GM12878 (cell line): ENCODE data around the gene RAI14. TPM values are rescaled to one million over a fixed set of nuclear protein-coding genes. Genes with fewer than 3 reads are reported as not detected.

Source experiments
- ATAC-seq: fragments of 200-7000 bp; cut with Tn5 transposase; 3 replicates; pipeline ENCODE4 v1.9.1; 2020; ENCODE audit warnings: mild to moderate bottlenecking, moderate library complexity
- BruUV-seq: library from RNA; stranded (reverse); fragments of 400-500 nt; replicated peaks from 2 replicates; lab custom pipeline; 2021; lab: Mats Ljungman, UMichigan
- CTCF ChIA-PET: fragments of 300-600 bp; sonication (Branson Sonifier 250); formaldehyde crosslinking; extraction: SDS; loops from one replicate; lab custom pipeline; 2021; ENCODE audit warnings: inconsistent platforms; lab: Yijun Ruan, JAX
- POLR2A ChIA-PET: fragments of 350-600 bp; formaldehyde crosslinking; extraction: SDS; loops from one replicate; lab custom pipeline; 2021; ENCODE audit warnings: inconsistent platforms; lab: Charles Lee
- RAD21 ChIA-PET: fragments of 300-600 bp; sonication (Branson Sonifier 250); formaldehyde crosslinking; loops from one replicate; lab custom pipeline; 2023; ENCODE audit warnings: antibody characterized with exemption; ENCODE audit not compliant: unreplicated experiment; lab: Charles Lee
- SMC1A ChIA-PET: fragments of 300-600 bp; sonication (Branson Sonifier 250); formaldehyde crosslinking; loops from one replicate; lab custom pipeline; 2023; ENCODE audit not compliant: unreplicated experiment, uncharacterized antibody; lab: Charles Lee
- DNase-seq: peaks from one replicate; pipeline ENCODE4 v3.0.0-alpha.2; 2011; ENCODE audit warnings: low read depth, low spot score
- FAIRE-seq: peaks from 3 replicates; lab custom pipeline; 2011; peaks lifted over from hg19 to GRCh38; lab: Jason Lieb, UNC
- H2AFZ ChIP-seq: 2 replicates; pipeline ENCODE4 v1.6.0; 2011; ENCODE audit warnings: low read depth, low read length, control low read depth; ENCODE audit not compliant: control insufficient read depth
- H3K27ac ChIP-seq: 2 replicates; pipeline ENCODE4 v1.5.1; 2011; ENCODE audit warnings: control low read depth; ENCODE audit not compliant: control insufficient read depth, insufficient read depth
- H3K27me3 ChIP-seq, 2 experiments: replicated peaks in 1 of 2; 2 replicates each; pipeline versions ENCODE4 v1.6.0 to v1.6.1; 2011; ENCODE audit warnings: low read length in 1 of 2; ENCODE audit not compliant: control insufficient read depth in 2 of 2, insufficient read depth in 2 of 2
- H3K36me3 ChIP-seq, 2 experiments: 2 replicates each; pipeline ENCODE4 v1.5.1; 2011; ENCODE audit warnings: low read length in 1 of 2; ENCODE audit not compliant: control insufficient read depth in 2 of 2, insufficient read depth in 2 of 2
- H3K4me1 ChIP-seq: 2 replicates; pipeline ENCODE4 v1.6.1; 2011; ENCODE audit warnings: mild to moderate bottlenecking, low read length, moderate library complexity, mixed read lengths; ENCODE audit not compliant: control insufficient read depth, insufficient read depth
- H3K4me2 ChIP-seq: 2 replicates; pipeline ENCODE4 v1.6.0; 2011; ENCODE audit warnings: control low read depth; ENCODE audit not compliant: control insufficient read depth, insufficient read depth
- H3K4me3 ChIP-seq: fragments of 200-600 bp; sonication (generic); 2 replicates; pipeline ENCODE4 v1.5.1; 2016
- H3K79me2 ChIP-seq: 2 replicates; pipeline ENCODE4 v1.6.0; 2011; ENCODE audit warnings: low read length; ENCODE audit not compliant: control insufficient read depth, insufficient read depth
- H3K9ac ChIP-seq: 2 replicates; pipeline ENCODE4 v1.8.0; 2011; ENCODE audit warnings: low read length, control low read depth, mixed read lengths; ENCODE audit not compliant: control insufficient read depth, insufficient read depth
- H3K9me3 ChIP-seq: replicated peaks from 3 replicates; pipeline ENCODE4 v1.5.1; 2011; ENCODE audit warnings: mild to moderate bottlenecking, low read length; ENCODE audit not compliant: control insufficient read depth, insufficient read depth
- H4K20me1 ChIP-seq: 2 replicates; pipeline ENCODE4 v1.6.0; 2011; ENCODE audit not compliant: control insufficient read depth, insufficient read depth
- ATF7 ChIP-seq: fragments of 450-650 bp; IDR thresholded peaks from 2 replicates; pipeline ENCODE4 v1.6.1; 2016; ENCODE audit warnings: low read depth, mild to moderate bottlenecking
- BACH1 ChIP-seq: fragments of 450-650 bp; IDR thresholded peaks from 2 replicates; pipeline ENCODE4 v1.6.1; 2017; ENCODE audit warnings: mild to moderate bottlenecking, borderline replicate concordance
- BCL11A ChIP-seq: IDR thresholded peaks from 2 replicates; pipeline ENCODE4 v1.6.1; 2011; ENCODE audit warnings: low read depth, low read length
- CBX3 ChIP-seq: fragments of 200-600 bp; sonication (generic); IDR thresholded peaks from 2 replicates; pipeline ENCODE4 v1.6.1; 2016; ENCODE audit warnings: low read depth, borderline replicate concordance
- CBX5 ChIP-seq: sonication (generic); IDR thresholded peaks from 2 replicates; pipeline ENCODE4 v1.6.1; 2016; ENCODE audit warnings: low read depth, moderate library complexity, mild to moderate bottlenecking, inconsistent platforms
- CREB1 ChIP-seq: IDR thresholded peaks from 2 replicates; pipeline ENCODE4 v1.6.1; 2012; ENCODE audit warnings: low read depth, mild to moderate bottlenecking, inconsistent platforms
- DPF2 ChIP-seq: fragments of 450-650 bp; IDR thresholded peaks from 2 replicates; pipeline ENCODE4 v1.6.1; 2017; ENCODE audit warnings: mild to moderate bottlenecking
- EED ChIP-seq: sonication (generic); IDR thresholded peaks from 2 replicates; pipeline ENCODE4 v1.6.1; 2016; ENCODE audit warnings: antibody characterized with exemption, low read depth
- EGR1 ChIP-seq, 2 experiments: IDR thresholded peaks; 1 replicate in 1 of 2; 2 replicates in 1 of 2; pipeline ENCODE4 v1.6.1; 2011 to 2012; ENCODE audit warnings: low read depth in 2 of 2, low read length in 2 of 2, borderline replicate concordance in 1 of 2, mild to moderate bottlenecking in 1 of 2, moderate library complexity in 1 of 2
- EP300 ChIP-seq, 2 experiments: fragments of 150-350 bp in 1 of 2; IDR thresholded peaks; 2 replicates each; pipeline ENCODE4 v1.6.1; 2011 to 2012; ENCODE audit warnings: low read depth in 2 of 2, low read length in 2 of 2, borderline replicate concordance in 1 of 2, improper control_type of control experiment in 1 of 2, inconsistent platforms in 1 of 2; ENCODE audit not compliant: control insufficient read depth in 1 of 2
- EZH2 ChIP-seq: IDR thresholded peaks from 2 replicates; pipeline ENCODE4 v1.6.1; 2012; ENCODE audit warnings: low read depth, mild to moderate bottlenecking, control low read depth, inconsistent platforms, low read length, borderline replicate concordance; ENCODE audit not compliant: control insufficient read depth
- HDAC2 ChIP-seq: fragments of 200-600 bp; sonication (generic); IDR thresholded peaks from 2 replicates; pipeline ENCODE4 v1.6.1; 2017
- HDAC6 ChIP-seq: fragments of 200-600 bp; sonication (generic); IDR thresholded peaks from one replicate; pipeline ENCODE4 v1.8.0; 2017; ENCODE audit warnings: antibody characterized with exemption; ENCODE audit not compliant: unreplicated experiment
- IRF4 ChIP-seq: IDR thresholded peaks from 2 replicates; pipeline ENCODE4 v1.6.1; 2011; ENCODE audit warnings: low read depth, low read length
- JUNB ChIP-seq: IDR thresholded peaks from 2 replicates; pipeline ENCODE4 v1.6.1; 2016; ENCODE audit warnings: antibody characterized with exemption, mild to moderate bottlenecking
- NBN ChIP-seq: fragments of 450-650 bp; IDR thresholded peaks from 2 replicates; pipeline ENCODE4 v1.6.1; 2016
- NFIC ChIP-seq: IDR thresholded peaks from 2 replicates; pipeline ENCODE4 v1.6.1; 2012; ENCODE audit warnings: low read depth, mild to moderate bottlenecking, inconsistent platforms, low read length, moderate library complexity
- NFYB ChIP-seq: IDR thresholded peaks from 2 replicates; pipeline ENCODE4 v1.6.1; 2011; ENCODE audit warnings: low read depth, mild to moderate bottlenecking, low read length, improper control_type of control experiment, moderate library complexity; ENCODE audit not compliant: insufficient read depth
- NR2C2 ChIP-seq: IDR thresholded peaks from 2 replicates; pipeline ENCODE4 v1.6.1; 2011; ENCODE audit warnings: borderline replicate concordance, low read depth; ENCODE audit not compliant: control insufficient read depth, insufficient read length
- PAX5 ChIP-seq: IDR thresholded peaks from 2 replicates; pipeline ENCODE4 v1.6.1; 2011; ENCODE audit warnings: low read depth, low read length, borderline replicate concordance
- RCOR1 ChIP-seq: conservative IDR thresholded peaks from 2 replicates; pipeline ENCODE4 v1.6.1; 2012; ENCODE audit warnings: low read depth, low read length, improper control_type of control experiment
- SMAD5 ChIP-seq: IDR thresholded peaks from 2 replicates; pipeline ENCODE4 v1.6.1; 2016; ENCODE audit warnings: antibody characterized with exemption, low read depth
- TCF7 ChIP-seq: IDR thresholded peaks from 2 replicates; pipeline ENCODE4 v1.6.1; 2014; ENCODE audit warnings: antibody characterized with exemption, borderline replicate concordance
- ZBED1 ChIP-seq: IDR thresholded peaks from 2 replicates; pipeline ENCODE4 v1.6.1; 2016; ENCODE audit warnings: borderline replicate concordance
- ZNF207 ChIP-seq: fragments of 450-650 bp; IDR thresholded peaks from 2 replicates; pipeline ENCODE4 v1.6.1; 2014; ENCODE audit warnings: antibody characterized with exemption, mild to moderate bottlenecking, borderline replicate concordance
- ZNF274 ChIP-seq: IDR thresholded peaks from one replicate; pipeline ENCODE4 v1.8.0; 2011; ENCODE audit not compliant: insufficient read length, insufficient read depth
- WGBS: methylation state at CpG from one replicate; pipeline ENCODE4 v1.1.6; 2016; ENCODE audit warnings: low lambda C conversion rate; ENCODE audit not compliant: insufficient replicate concordance, insufficient coverage; ENCODE audit errors: missing lambda C conversion rate; 5-methylcytosine and 5-hydroxymethylcytosine counted together
- in situ Hi-C: fragments of 300-500 bp; cut with MboI; formaldehyde crosslinking; loops from 9 replicates; pipeline ENCODE4 v1.14.3; 2018; ENCODE audit warnings: mixed read lengths
- intact Hi-C: fragments of 100-400 bp; cut with micrococcal nuclease; formaldehyde crosslinking; loops from one replicate; pipeline ENCODE4 v1.14.2; 2022; ENCODE audit not compliant: unreplicated experiment
- polyA plus RNA-seq, 11 experiments: library from polyadenylated mRNA; depleted of rRNA in 4 of 11; unstranded in 6 of 11; stranded (reverse) in 5 of 11; fragments of >200 nt; fragmentation: Nextera tagmentation in 4 of 11; fragmentation: Illumina TruSeq in 1 of 11; extraction: Ambion mirVana in 4 of 11; extraction: Trizol in 1 of 11; gene quantifications; 1 replicate in 1 of 11; 2 replicates in 10 of 11; pipeline versions ENCODE4 v1.2.1 to v1.2.3, GENCODE V29; 2011 to 2016; ENCODE audit warnings: inconsistent platforms in 2 of 11, missing spikeins in 2 of 11, low read depth in 1 of 11
- total RNA-seq, 4 experiments: library from RNA; depleted of rRNA in 3 of 4; stranded (reverse); fragments of >200 nt in 3 of 4; fragmentation: Illumina TruSeq in 1 of 4; extraction: Trizol in 1 of 4; gene quantifications; 2 replicates each; pipeline versions ENCODE4 v1.2.1 to v1.2.3, GENCODE V29; 2013 to 2021
- TF ChIP-seq, protein P1 (sequence below): IDR thresholded peaks from 2 replicates; pipeline ENCODE4 v1.6.1; 2012; ENCODE audit warnings: low read length, inconsistent platforms

Gene RAI14
- total and polyA plus RNA-seq, 10 of the 15 experiments (the other 5 are each of a cell fraction or from before 2014, with no cell fraction given): 0.18 to 4.6 (median 1.9) TPM

DNA sequence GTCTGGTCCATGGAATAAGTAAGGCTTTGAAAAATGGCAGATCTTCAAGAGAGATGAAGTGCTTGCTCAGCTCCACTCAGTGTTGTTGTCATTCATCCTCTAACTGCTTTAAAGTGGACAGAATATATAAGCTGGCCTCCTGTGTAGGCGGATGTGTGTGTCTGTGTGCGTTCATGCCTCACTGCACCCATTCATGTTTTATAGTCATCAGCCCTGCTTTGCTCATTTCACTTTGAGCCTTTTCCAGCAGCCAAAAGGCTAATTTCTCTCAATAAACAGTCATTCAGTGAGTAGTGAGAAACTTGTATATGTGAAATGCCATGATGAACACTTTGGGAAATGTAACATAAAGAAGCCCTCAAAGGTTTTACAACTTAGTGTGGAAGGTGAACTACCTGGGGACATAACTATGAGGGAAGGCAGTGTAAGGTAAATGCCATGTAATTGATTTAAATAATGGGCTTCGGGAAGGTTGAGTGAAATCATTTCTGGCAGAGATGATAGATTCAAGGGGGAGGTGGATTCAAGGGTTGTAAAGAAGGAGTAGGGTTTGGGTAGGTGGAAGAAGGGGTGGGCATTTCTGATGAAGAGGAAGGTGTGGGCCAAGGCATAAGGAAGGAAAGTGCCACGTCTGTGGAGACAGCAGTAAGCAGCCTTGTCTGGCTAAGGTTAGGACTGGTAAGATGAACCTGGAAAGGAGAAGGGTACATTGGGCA is 198.5 kb downstream of the RAI14 start:
- no peaks in the 10 kb centered on the region for H3K9me3 ChIP-seq
- H4K20me1 ChIP-seq: no peaks in the 10 kb centered on the region
- ChIA-PET CTCF (no interaction called here), RAD21 (interaction anchor here (1.0 kb wide), 1 partner anchor 349 kb away, joined by 3 read pairs; no protein-coding TSS in a partner anchor), SMC1A (interaction anchor here (1.0 kb wide), 1 partner anchor 10 kb away, joined by 3 read pairs; no protein-coding TSS in a partner anchor), POLR2A (no interaction called here)
- no peaks in the 10 kb centered on the region for H3K79me2 ChIP-seq
- 0 out of 2 replicates have a peak overlapping the region, but pooled peaks have one; percentile 28 for H3K4me2 ChIP-seq
- 0% methylated on average over 4 of the region's 4 CpGs for WGBS
- no peaks in the 10 kb centered on the region for H3K36me3 ChIP-seq
- in situ Hi-C loops: loop anchor here (25.0 kb wide), 1 partner anchor 667 kb away; no protein-coding TSS in a partner anchor
- BruUV-seq: no TSS peak
- no peak overlapping the region for H2AFZ ChIP-seq
- intact Hi-C loops: no loop called here
- peak; percentile 53 for DNase-seq
- no peak overlapping the region for H3K27ac ChIP-seq
- no peaks in the 10 kb centered on the region for H3K27me3 ChIP-seq
- peaks cover 6% of the 10 kb centered on the region for H3K4me1 ChIP-seq
- H3K4me3 ChIP-seq: no peak overlapping the region
- ATAC-seq: peak; percentile 99
- no peak overlapping the region for H3K9ac ChIP-seq
- peak; percentile 65 for FAIRE-seq
- TF ChIP-seq, protein P1, sequence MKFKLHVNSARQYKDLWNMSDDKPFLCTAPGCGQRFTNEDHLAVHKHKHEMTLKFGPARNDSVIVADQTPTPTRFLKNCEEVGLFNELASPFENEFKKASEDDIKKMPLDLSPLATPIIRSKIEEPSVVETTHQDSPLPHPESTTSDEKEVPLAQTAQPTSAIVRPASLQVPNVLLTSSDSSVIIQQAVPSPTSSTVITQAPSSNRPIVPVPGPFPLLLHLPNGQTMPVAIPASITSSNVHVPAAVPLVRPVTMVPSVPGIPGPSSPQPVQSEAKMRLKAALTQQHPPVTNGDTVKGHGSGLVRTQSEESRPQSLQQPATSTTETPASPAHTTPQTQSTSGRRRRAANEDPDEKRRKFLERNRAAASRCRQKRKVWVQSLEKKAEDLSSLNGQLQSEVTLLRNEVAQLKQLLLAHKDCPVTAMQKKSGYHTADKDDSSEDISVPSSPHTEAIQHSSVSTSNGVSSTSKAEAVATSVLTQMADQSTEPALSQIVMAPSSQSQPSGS: peak; percentile 26; the same call in 1 of the 2 replicates
- TF ChIP-seq CBX5 (no peak), NFYB (no peak), ZNF274 (no peak), IRF4 (peak; percentile 68; the same call in 1 of the 2 replicates), NBN (no peak), ATF7 (no peak), SMAD5 (no peak), ZNF207 (no peak), TCF7 (peak; percentile 83), NR2C2 (no peak), BCL11A (peak; percentile 58; the same call in 1 of the 2 replicates), RCOR1 (no peak), EZH2 (no peak), BACH1 (no peak), EED (peak; percentile 64), DPF2 (no peak), HDAC2 (no peak), PAX5 (peak; percentile 95), JUNB (peak; percentile 82), EP300 (IDR thresholded peaks at IDR 0.05; ENCODE audit: borderline replicate concordance in 1 of 2, control insufficient read depth in 1 of 2, low read depth in 2 of 2, low read length in 2 of 2) (0 out of 4 replicates have a peak, but pooled peaks of 1 of the 2 experiments have one; percentile 25), CBX3 (no peak), HDAC6 (no peak), NFIC (peak; percentile 80), CREB1 (peak; percentile 46; the same call in 1 of the 2 replicates), EGR1 (IDR thresholded peaks at IDR 0.05; ENCODE audit: borderline replicate concordance in 1 of 2, low read depth in 2 of 2, low read length in 2 of 2) (0 out of 3 replicates have a peak, but pooled peaks of 1 of the 2 experiments have one; percentile 16), ZBED1 (no peak; the same call in 1 of the 2 replicates)
